Activated CD4-positive, alpha-beta T cell treated with anti-CD3 and anti-CD28 coated beads, Interleukin-2, amount 10 ng/mL, durations not matched to agents 24 days and 14 days (primary cell): ENCODE measurements around the gene PLCD1. TPM values are rescaled to one million over a fixed set of nuclear protein-coding genes. Genes with fewer than 3 reads are reported as not detected.
A peak's percentile ranks its signal among the peaks of the same experiment; 100 is the strongest.
"Not testable (repeated sequence)": the region's sequence is repeated elsewhere in the genome, so short reads cannot be mapped to it uniquely, and the experiment has no call there.

Experiments used
- DNase-seq: peaks from one replicate; pipeline ENCODE4 v3.0.0; 2022
- H3K27ac Mint-ChIP-seq: one replicate; pipeline ENCODE4 v1.8.0; 2022; ENCODE audit warnings: mild to moderate bottlenecking, mixed read lengths
- H3K27me3 Mint-ChIP-seq: one replicate; pipeline ENCODE4 v1.8.0; 2022; ENCODE audit warnings: mixed read lengths
- H3K36me3 Mint-ChIP-seq: one replicate; pipeline ENCODE4 v1.8.0; 2022; ENCODE audit warnings: low read depth, mild to moderate bottlenecking, mixed read lengths
- H3K4me1 Mint-ChIP-seq: one replicate; pipeline ENCODE4 v1.8.0; 2021; ENCODE audit warnings: mixed read lengths
- H3K4me3 Mint-ChIP-seq: one replicate; pipeline ENCODE4 v1.8.0; 2022; ENCODE audit warnings: mild to moderate bottlenecking, moderate library complexity, mixed read lengths
- H3K9me3 Mint-ChIP-seq: one replicate; pipeline ENCODE4 v1.8.0; 2021; ENCODE audit warnings: mixed read lengths
- intact Hi-C: fragments of 100-400 bp; cut with micrococcal nuclease; formaldehyde crosslinking; loops from one replicate; pipeline ENCODE4 v1.15.1; 2023
- total RNA-seq: library from RNA; stranded (reverse); gene quantifications from 2 replicates; pipeline ENCODE4 v1.2.3, GENCODE V29; 2022

Gene PLCD1
- total RNA-seq, 1 donor from 2014 or later: 4.2 TPM

- Mint-ChIP-seq H3K4me3 (no peak overlapping the region), H3K36me3 (no peaks in the 10 kb centered on the region), H3K27ac (no peak overlapping the region), H3K27me3 (peaks cover 5% of the 10 kb centered on the region), H3K4me1 (no peaks in the 10 kb centered on the region), H3K9me3 (no peaks in the 10 kb centered on the region)
- no peak for DNase-seq
- intact Hi-C loops: no loop called here
Measured at GRCh38 chr3:38047896-38048295, 18.5 kb upstream of the PLCD1 start.

- Mint-ChIP-seq H3K27ac (no peak overlapping the region), H3K9me3 (no peaks in the 10 kb centered on the region), H3K36me3 (no peaks in the 10 kb centered on the region), H3K27me3 (peaks cover 7% of the 10 kb centered on the region), H3K4me3 (no peak overlapping the region), H3K4me1 (no peaks in the 10 kb centered on the region)
- intact Hi-C loops: no loop called here
- no peak for DNase-seq
Measured at GRCh38 chr3:38046821-38047220, 17.4 kb upstream of the PLCD1 start.

GRCh38 chr3:38046027-38046426 is 16.6 kb upstream of the PLCD1 start:
- Mint-ChIP-seq H3K4me1 (no peaks in the 10 kb centered on the region), H3K9me3 (no peaks in the 10 kb centered on the region), H3K36me3 (no peaks in the 10 kb centered on the region), H3K4me3 (no peak overlapping the region), H3K27ac (no peak overlapping the region), H3K27me3 (peaks cover 7% of the 10 kb centered on the region)
- intact Hi-C loops: no loop called here
- no peak for DNase-seq

- DNase-seq: no peak
- Mint-ChIP-seq H3K4me1 (peaks cover 18% of the 10 kb centered on the region), H3K36me3 (peaks cover 2% of the 10 kb centered on the region), H3K9me3 (peaks cover under 1% of the 10 kb centered on the region), H3K27me3 (peaks cover 7% of the 10 kb centered on the region), H3K27ac (no peak overlapping the region), H3K4me3 (no peak overlapping the region)
- intact Hi-C loops: no loop called here
Measured at GRCh38 chr3:38043486-38043885, 14.0 kb upstream of the PLCD1 start.

- peak overlapping the region; percentile 89 for H3K27ac Mint-ChIP-seq
- peak overlapping the region; percentile 59 for H3K4me3 Mint-ChIP-seq
- peaks cover 28% of the 10 kb centered on the region for H3K4me1 Mint-ChIP-seq
- peaks cover 2% of the 10 kb centered on the region for H3K27me3 Mint-ChIP-seq
- peaks cover 10% of the 10 kb centered on the region for H3K36me3 Mint-ChIP-seq
- intact Hi-C loops: no loop called here
- peaks cover 8% of the 10 kb centered on the region for H3K9me3 Mint-ChIP-seq
- no peak for DNase-seq
Measured at GRCh38 chr3:38040401-38040800, 11.0 kb upstream of the PLCD1 start.

GRCh38 chr3:38039899-38040261 is 10.4 kb upstream of the PLCD1 start:
- Mint-ChIP-seq H3K36me3 (peaks cover 10% of the 10 kb centered on the region), H3K9me3 (peaks cover 8% of the 10 kb centered on the region), H3K4me1 (peaks cover 28% of the 10 kb centered on the region), H3K27ac (peak overlapping the region; percentile 89), H3K27me3 (peaks cover 2% of the 10 kb centered on the region), H3K4me3 (peak overlapping the region; percentile 59)
- peak; percentile 84 for DNase-seq
- intact Hi-C loops: loop anchor here (2.0 kb wide), 2 partner anchors 45 to 125 kb away; partner anchors contain the start of gene OXSR1

- peaks cover 10% of the 10 kb centered on the region for H3K36me3 Mint-ChIP-seq
- H3K4me1 Mint-ChIP-seq: peaks cover 28% of the 10 kb centered on the region
- H3K27me3 Mint-ChIP-seq: peaks cover 2% of the 10 kb centered on the region
- peaks cover 8% of the 10 kb centered on the region for H3K9me3 Mint-ChIP-seq
- H3K27ac Mint-ChIP-seq: peak within 1 kb of the TSS; percentile 89
- DNase-seq: peak; percentile 96
- H3K4me3 Mint-ChIP-seq: peak within 1 kb of the TSS; percentile 59
- intact Hi-C loops: loop anchor here (2.0 kb wide), 2 partner anchors 44 to 126 kb away; partner anchors contain the start of gene OXSR1
Measured at GRCh38 chr3:38039101-38039898, 9.9 kb upstream of the PLCD1 start, which contains the start of gene DLEC1. Gene DLEC1 (plus strand): TSS chr3:38039208. CDS start chr3:38039226, 18 bp downstream.

GRCh38 chr3:38038447-38038911 is 9.0 kb upstream of the PLCD1 start:
- Mint-ChIP-seq H3K9me3 (peaks cover 8% of the 10 kb centered on the region), H3K4me3 (peak overlapping the region; percentile 59), H3K27me3 (peaks cover 2% of the 10 kb centered on the region), H3K36me3 (peaks cover 10% of the 10 kb centered on the region), H3K4me1 (peaks cover 28% of the 10 kb centered on the region), H3K27ac (peak overlapping the region; percentile 89)
- DNase-seq: peak; percentile 83
- intact Hi-C loops: loop anchor here (1.0 to 2.0 kb wide), 3 partner anchors 9 to 126 kb away; partner anchors contain the start of genes OXSR1 and PLCD1

- Mint-ChIP-seq H3K4me1 (peaks cover 30% of the 10 kb centered on the region), H3K4me3 (no peak overlapping the region), H3K36me3 (peaks cover 10% of the 10 kb centered on the region), H3K27me3 (peaks cover 2% of the 10 kb centered on the region), H3K9me3 (peaks cover 8% of the 10 kb centered on the region), H3K27ac (no peak overlapping the region)
- intact Hi-C loops: no loop called here
- DNase-seq: no peak
Measured at GRCh38 chr3:38036906-38037305, 7.5 kb upstream of the PLCD1 start.

- intact Hi-C loops: no loop called here
- Mint-ChIP-seq H3K9me3 (peaks cover 8% of the 10 kb centered on the region), H3K4me1 (peaks cover 33% of the 10 kb centered on the region), H3K4me3 (no peak overlapping the region), H3K27me3 (peaks cover 6% of the 10 kb centered on the region), H3K27ac (no peak overlapping the region), H3K36me3 (peaks cover 10% of the 10 kb centered on the region)
- DNase-seq: no peak
Measured at GRCh38 chr3:38036286-38036685, 6.8 kb upstream of the PLCD1 start.

- H3K4me3 Mint-ChIP-seq, H3K9me3 Mint-ChIP-seq, intact Hi-C loops, H3K36me3 Mint-ChIP-seq, DNase-seq, H3K27ac Mint-ChIP-seq: not testable (repeated sequence)
- peaks cover 11% of the 10 kb centered on the region for H3K27me3 Mint-ChIP-seq
- H3K4me1 Mint-ChIP-seq: peaks cover 29% of the 10 kb centered on the region
Measured at GRCh38 chr3:38034335-38034734, 4.9 kb upstream of the PLCD1 start.

- DNase-seq, H3K4me3 Mint-ChIP-seq, H3K36me3 Mint-ChIP-seq, H3K9me3 Mint-ChIP-seq, H3K27ac Mint-ChIP-seq, intact Hi-C loops: not testable (repeated sequence)
- H3K4me1 Mint-ChIP-seq: peaks cover 24% of the 10 kb centered on the region
- H3K27me3 Mint-ChIP-seq: peaks cover 12% of the 10 kb centered on the region
Measured at GRCh38 chr3:38033586-38033985, 4.1 kb upstream of the PLCD1 start.

- H3K36me3 Mint-ChIP-seq: no peaks in the 10 kb centered on the region
Measured at GRCh38 chr3:38032328-38032865, 3.0 kb upstream of the PLCD1 start.

More at GRCh38 chr3:38032328-38032865, 3.0 kb upstream of the PLCD1 start:
- intact Hi-C loops: no loop called here
- Mint-ChIP-seq H3K4me3 (no peak overlapping the region), H3K9me3 (no peaks in the 10 kb centered on the region), H3K27me3 (peaks cover 24% of the 10 kb centered on the region), H3K27ac (no peak overlapping the region), H3K4me1 (peaks cover 15% of the 10 kb centered on the region)
- no peak for DNase-seq
